Calu3 (cell line): ENCODE results near the gene NSUN6. TPM values are rescaled to one million over a fixed set of nuclear protein-coding genes. Genes with fewer than 3 reads are reported as not detected.

Experiments
- BruUV-seq: library from RNA; stranded (reverse); fragments of 400-500 nt; replicated peaks from 2 replicates; lab custom pipeline; 2021; lab: Mats Ljungman, UMichigan
- CTCF ChIA-PET: fragments of 300-600 bp; sonication (Branson Sonifier 250); formaldehyde crosslinking; loops from one replicate; lab custom pipeline; 2022; ENCODE audit warnings: antibody characterized with exemption; lab: Charles Lee
- DNase-seq: peaks from one replicate; pipeline ENCODE4 v3.0.0; 2022
- H3K27ac Mint-ChIP-seq: one replicate; pipeline ENCODE4 v1.8.0; 2022; ENCODE audit warnings: mixed read lengths; ENCODE audit not compliant: unreplicated experiment
- H3K27me3 Mint-ChIP-seq: one replicate; pipeline ENCODE4 v1.8.0; 2022; ENCODE audit warnings: mixed read lengths; ENCODE audit not compliant: unreplicated experiment
- H3K36me3 Mint-ChIP-seq: one replicate; pipeline ENCODE4 v1.8.0; 2022; ENCODE audit warnings: mild to moderate bottlenecking, moderate library complexity, mixed read lengths; ENCODE audit not compliant: insufficient read depth, unreplicated experiment
- H3K4me1 Mint-ChIP-seq: one replicate; pipeline ENCODE4 v1.8.0; 2022; ENCODE audit warnings: mild to moderate bottlenecking, low read depth, mixed read lengths; ENCODE audit not compliant: unreplicated experiment
- H3K4me3 Mint-ChIP-seq: one replicate; pipeline ENCODE4 v1.8.0; 2022; ENCODE audit warnings: mild to moderate bottlenecking, low read depth, moderate library complexity, mixed read lengths; ENCODE audit not compliant: unreplicated experiment
- H3K9me3 Mint-ChIP-seq: one replicate; pipeline ENCODE4 v1.8.0; 2022; ENCODE audit warnings: low read depth, mixed read lengths; ENCODE audit not compliant: unreplicated experiment
- CTCF ChIP-seq: fragments of 200-600 bp; IDR thresholded peaks from one replicate; pipeline ENCODE4 v1.8.0; 2022; ENCODE audit warnings: antibody characterized with exemption; ENCODE audit not compliant: unreplicated experiment
- intact Hi-C: fragments of 100-400 bp; cut with micrococcal nuclease; formaldehyde crosslinking; loops from one replicate; pipeline ENCODE4 v1.10.0; 2022; ENCODE audit not compliant: unreplicated experiment
- total RNA-seq: library from RNA; stranded (reverse); gene quantifications from 2 replicates; pipeline ENCODE4 v1.2.3, GENCODE V29; 2022

The NSUN6 gene
- total RNA-seq, 1 experiment from 2014 or later: 10.5 TPM

- no peaks in the 10 kb centered on the region for H3K4me1 Mint-ChIP-seq
- no peaks in the 10 kb centered on the region for H3K36me3 Mint-ChIP-seq
- no peak overlapping the region for H3K27ac Mint-ChIP-seq
- H3K4me3 Mint-ChIP-seq: no peak overlapping the region
- no peaks in the 10 kb centered on the region for H3K27me3 Mint-ChIP-seq
- CTCF ChIA-PET: no interaction called here
- TF ChIP-seq CTCF: no peak
- no peaks in the 10 kb centered on the region for H3K9me3 Mint-ChIP-seq
- intact Hi-C loops: no loop called here
- DNase-seq: no peak
- BruUV-seq: no TSS peak
These were observed 85.2 kb downstream of the NSUN6 start for GRCh38 chr10:18566177-18566576.

- Mint-ChIP-seq H3K4me1 (no peaks in the 10 kb centered on the region), H3K27me3 (no peaks in the 10 kb centered on the region), H3K36me3 (no peaks in the 10 kb centered on the region), H3K9me3 (no peaks in the 10 kb centered on the region), H3K4me3 (no peak overlapping the region), H3K27ac (no peak overlapping the region)
- no peak for DNase-seq
- BruUV-seq: no TSS peak
- intact Hi-C loops: no loop called here
- CTCF ChIA-PET: no interaction called here
- TF ChIP-seq CTCF: no peak
These were observed 86.4 kb downstream of the NSUN6 start for GRCh38 chr10:18565006-18565405.

- Mint-ChIP-seq H3K4me3 (no peak overlapping the region), H3K27ac (no peak overlapping the region), H3K36me3 (no peaks in the 10 kb centered on the region), H3K27me3 (no peaks in the 10 kb centered on the region), H3K9me3 (no peaks in the 10 kb centered on the region), H3K4me1 (no peaks in the 10 kb centered on the region)
- no TSS peak for BruUV-seq
- no peak for TF ChIP-seq CTCF
- intact Hi-C loops: no loop called here
- CTCF ChIA-PET: no interaction called here
- no peak for DNase-seq
These were observed 88.2 kb downstream of the NSUN6 start for GRCh38 chr10:18563003-18563726.

- H3K4me1 Mint-ChIP-seq: no peaks in the 10 kb centered on the region
- H3K4me3 Mint-ChIP-seq: no peak overlapping the region
- H3K27ac Mint-ChIP-seq: no peak overlapping the region
- no TSS peak for BruUV-seq
- H3K36me3 Mint-ChIP-seq: no peaks in the 10 kb centered on the region
- no peak for DNase-seq
- no peaks in the 10 kb centered on the region for H3K9me3 Mint-ChIP-seq
- CTCF ChIA-PET: no interaction called here
- intact Hi-C loops: no loop called here
- TF ChIP-seq CTCF: no peak
- H3K27me3 Mint-ChIP-seq: no peaks in the 10 kb centered on the region
These were observed 89.4 kb downstream of the NSUN6 start for GRCh38 chr10:18561861-18562551.
